RWPE1 (cell line): ENCODE results near the gene SPAG16.

Experiments used
- CTCF ChIA-PET: fragments of 350-600 bp; sonication (Branson Sonifier 250); formaldehyde crosslinking; extraction: SDS; loops from one replicate; lab custom pipeline; 2021; lab: Yijun Ruan, JAX
- POLR2A ChIA-PET: fragments of 400-600 bp; formaldehyde crosslinking; extraction: SDS; loops from one replicate; lab custom pipeline; 2020; ENCODE audit warnings: antibody characterized with exemption; ENCODE audit not compliant: low non-redundant PET; lab: Yijun Ruan, JAX
- DNase-seq: peaks from one replicate; pipeline ENCODE4 v3.0.0; 2012; ENCODE audit warnings: low spot score
- H3K27ac ChIP-seq: fragments of 450-650 bp; 2 replicates; pipeline ENCODE4 v1.5.1; 2017
- CTCF ChIP-seq: fragments of 450-650 bp; conservative IDR thresholded peaks from 2 replicates; pipeline ENCODE4 v1.5.1; 2017; ENCODE audit warnings: low read depth, mild to moderate bottlenecking

The SPAG16 gene

GRCh38 chr2:214376618-214377285 is 1092.5 kb downstream of the SPAG16 start:
- H3K27ac ChIP-seq, result no peak overlapping the region
- no peak for DNase-seq
- TF ChIP-seq CTCF, result no peak
- POLR2A ChIA-PET, result no interaction called here
- CTCF ChIA-PET, result no interaction called here

- no peak for DNase-seq
- H3K27ac ChIP-seq, result no peak overlapping the region
- no peak for TF ChIP-seq CTCF
- ChIA-PET POLR2A (no interaction called here), CTCF (no interaction called here)
Observed at GRCh38 chr2:214377286-214377624, 1093.0 kb downstream of the SPAG16 start.

- ChIA-PET CTCF (interaction anchor here (1.3 kb wide), 1 partner anchor 19 kb away, joined by 3 read pairs; no protein-coding TSS in a partner anchor), POLR2A (no interaction called here)
- peak overlapping the region; percentile 48; the same call in 1 of the 2 replicates for H3K27ac ChIP-seq
- peak; percentile 55 for DNase-seq
- no peak for TF ChIP-seq CTCF
Observed at GRCh38 chr2:214378455-214379103, 1094.3 kb downstream of the SPAG16 start.

GRCh38 chr2:214379227-214379626 is 1095.0 kb downstream of the SPAG16 start:
- no peak for TF ChIP-seq CTCF
- ChIA-PET CTCF (interaction anchor here (0.6 to 1.3 kb wide), 2 partner anchors 15 to 19 kb away, joined by 3 read pairs; no protein-coding TSS in a partner anchor), POLR2A (no interaction called here)
- H3K27ac ChIP-seq, result no peak overlapping the region
- DNase-seq, result no peak

GRCh38 chr2:214380681-214381080 is 1096.4 kb downstream of the SPAG16 start:
- DNase-seq, result no peak
- no peak overlapping the region for H3K27ac ChIP-seq
- CTCF ChIA-PET, result interaction anchor here (0.6 kb wide), 1 partner anchor 246 kb away, joined by 3 read pairs; no protein-coding TSS in a partner anchor
- no peak for TF ChIP-seq CTCF
- POLR2A ChIA-PET, result no interaction called here

- TF ChIP-seq CTCF, result no peak
- ChIA-PET CTCF (no interaction called here), POLR2A (no interaction called here)
- no peak for DNase-seq
- no peak overlapping the region for H3K27ac ChIP-seq
Observed at GRCh38 chr2:214382229-214382628, 1098.0 kb downstream of the SPAG16 start.
